SK-N-SH (cell line): Measurements from ENCODE around the gene KIF20B.

Source experiments
- CHD2 ChIP-seq: fragments of 150-350 bp; IDR thresholded peaks from 2 replicates; pipeline ENCODE4 v1.6.1; 2018; ENCODE audit warnings: low read length; ENCODE audit not compliant: partially characterized antibody
- EP300 ChIP-seq, 2 experiments: IDR thresholded peaks; 2 replicates each; pipeline versions ENCODE4 v1.4.0 to v1.6.1; 2012; ENCODE audit warnings: borderline replicate concordance in 1 of 2, low read depth in 1 of 2, low read length in 1 of 2
- EZH2phosphoT487 ChIP-seq: fragments of 200-600 bp; sonication (generic); IDR thresholded peaks from 2 replicates; pipeline ENCODE4 v1.6.1; 2017; ENCODE audit warnings: low read depth, mixed run types, mild to moderate bottlenecking, antibody characterized with exemption, moderate library complexity, borderline replicate concordance
- POLR2AphosphoS5 ChIP-seq: IDR thresholded peaks from 2 replicates; pipeline ENCODE4 v1.6.1; 2012; ENCODE audit warnings: low read depth, low read length
- USF2 ChIP-seq: fragments of 150-350 bp; IDR thresholded peaks from 2 replicates; pipeline ENCODE4 v1.6.1; 2017; ENCODE audit warnings: antibody characterized with exemption, low read length, low read depth, borderline replicate concordance

- no peak for TF ChIP-seq CHD2
- no peak for TF ChIP-seq POLR2AphosphoS5
- TF ChIP-seq USF2 = no peak
- TF ChIP-seq EP300 (IDR thresholded peaks at IDR 0.05; ENCODE audit: borderline replicate concordance in 1 of 2, low read depth in 1 of 2, low read length in 1 of 2) = no peak
- TF ChIP-seq EZH2phosphoT487 = no peak
Measured at GRCh38 chr10:89679986-89680385, 21.4 kb upstream of the KIF20B start.
